SHP77 (cell line): ENCODE data around the gene KCNC4.
A peak's percentile ranks its signal among the peaks of the same experiment; 100 is the strongest.

Experiments
- DNase-seq, 2 experiments: peaks; one replicate each; lab custom pipeline; 2025; lab: John Stamatoyannopoulos, UW

The KCNC4 gene

DNA sequence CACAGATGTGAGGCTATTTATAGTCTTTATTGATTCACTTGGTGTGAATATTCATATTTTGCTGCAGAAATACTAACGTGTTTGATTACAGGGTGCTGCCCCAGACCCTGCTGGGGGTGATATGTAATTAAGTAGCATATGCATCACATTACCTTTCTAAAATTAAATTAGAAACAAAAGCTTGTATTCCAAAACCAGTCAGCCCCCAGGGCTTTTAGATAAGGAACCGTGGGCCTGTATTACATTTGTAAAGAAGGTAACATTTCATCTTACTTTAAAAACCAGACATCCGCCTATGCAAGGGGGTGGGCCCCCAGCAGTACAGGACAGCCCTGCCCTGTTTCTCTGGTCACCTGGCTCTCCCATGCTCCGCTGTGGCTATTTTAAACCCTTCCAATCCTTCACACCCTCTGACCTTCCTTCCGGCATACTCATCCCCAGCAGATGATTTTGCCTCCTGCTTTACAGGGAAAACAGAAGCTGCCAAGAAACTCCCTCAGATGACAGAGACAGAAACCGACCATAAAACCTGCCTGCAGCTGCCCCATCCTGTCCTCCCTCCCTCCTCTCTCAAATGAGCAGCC, 22.0 kb upstream of the KCNC4 start:
- peak; percentile 64 to 71 for DNase-seq

DNA sequence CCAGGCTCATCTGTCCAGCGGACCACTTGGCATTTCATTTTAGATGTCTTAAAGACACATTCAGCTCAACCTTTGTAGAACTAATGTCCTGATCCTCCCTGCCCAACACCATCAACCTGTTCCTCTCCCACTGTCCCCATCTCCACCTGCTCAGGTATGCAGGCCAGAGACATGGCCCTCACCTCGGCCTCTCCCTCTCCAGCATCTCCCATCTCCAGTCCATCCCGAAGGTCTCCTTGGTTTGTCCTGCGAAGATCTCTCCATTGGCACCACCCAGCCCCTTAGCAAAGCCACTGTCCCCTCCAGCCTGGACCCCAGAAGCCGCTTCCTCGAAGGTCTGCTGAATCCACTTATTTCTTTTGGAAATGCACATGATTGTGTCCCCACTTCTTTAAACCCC, 20.9 kb upstream of the KCNC4 start:
- DNase-seq = no peak

GRCh38 chr1:110190282-110190929, 19.7 kb upstream of the KCNC4 start:
- peak; percentile 76 to 87 for DNase-seq

- DNase-seq = no peak
These were observed 17.6 kb upstream of the KCNC4 start for GRCh38 chr1:110192541-110192940.

GRCh38 chr1:110195196-110195595, 14.9 kb upstream of the KCNC4 start:
- no peak for DNase-seq

- DNase-seq = peak; percentile 70 to 83
These were observed 13.0 kb upstream of the KCNC4 start for GRCh38 chr1:110196917-110197765.

DNA sequence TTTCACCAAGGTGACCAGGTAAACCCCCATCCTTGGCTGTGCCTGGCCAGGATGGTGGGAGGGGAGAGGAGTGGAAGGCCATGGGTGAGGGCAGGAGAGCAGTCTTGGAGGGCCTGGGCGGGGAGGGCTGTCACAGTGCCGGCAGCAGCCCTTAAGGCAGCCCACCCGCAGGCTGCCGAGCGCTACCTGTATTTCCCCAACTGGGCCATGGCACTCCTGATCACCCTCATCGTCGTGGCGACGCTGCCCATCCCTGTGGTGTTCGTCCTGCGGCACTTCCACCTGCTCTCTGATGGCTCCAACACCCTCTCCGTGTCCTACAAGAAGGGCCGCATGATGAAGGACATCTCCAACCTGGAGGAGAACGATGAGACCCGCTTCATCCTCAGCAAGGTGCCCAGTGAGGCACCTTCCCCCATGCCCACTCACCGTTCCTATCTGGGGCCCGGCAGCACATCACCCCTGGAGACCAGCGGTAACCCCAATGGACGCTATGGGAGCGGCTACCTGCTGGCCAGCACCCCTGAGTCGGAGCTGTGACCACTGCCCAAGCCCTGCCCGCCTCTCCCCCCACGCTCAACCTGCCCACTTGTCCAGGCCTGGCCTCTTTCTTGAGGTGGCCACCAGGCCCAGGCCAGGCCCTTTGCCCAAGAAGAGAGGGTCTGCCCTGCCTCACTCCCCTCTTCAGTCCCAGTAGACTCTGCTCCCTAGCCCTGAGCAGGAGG, 12.0 kb upstream of the KCNC4 start:
- DNase-seq = no peak

DNA sequence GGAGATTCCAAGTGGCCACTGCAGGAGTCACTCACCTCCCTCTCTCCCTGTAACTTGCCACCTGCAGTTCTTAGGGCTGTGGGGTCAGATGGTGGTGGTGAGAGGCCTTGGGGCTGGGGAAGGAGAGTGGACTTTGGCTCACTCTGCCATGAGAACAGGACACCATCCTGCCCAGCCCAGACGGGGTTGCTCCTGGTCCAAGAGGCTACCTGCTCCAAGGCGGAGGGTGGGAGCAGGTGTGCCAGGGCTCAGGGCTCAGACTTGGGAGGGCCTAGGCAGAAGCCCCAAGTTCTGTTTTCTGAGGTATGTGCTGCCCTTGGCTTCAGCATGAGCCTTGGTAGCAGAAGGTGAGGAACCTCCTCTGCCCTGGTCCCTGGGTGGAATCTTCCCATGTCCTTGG, 11.4 kb upstream of the KCNC4 start:
- no peak for DNase-seq

DNA sequence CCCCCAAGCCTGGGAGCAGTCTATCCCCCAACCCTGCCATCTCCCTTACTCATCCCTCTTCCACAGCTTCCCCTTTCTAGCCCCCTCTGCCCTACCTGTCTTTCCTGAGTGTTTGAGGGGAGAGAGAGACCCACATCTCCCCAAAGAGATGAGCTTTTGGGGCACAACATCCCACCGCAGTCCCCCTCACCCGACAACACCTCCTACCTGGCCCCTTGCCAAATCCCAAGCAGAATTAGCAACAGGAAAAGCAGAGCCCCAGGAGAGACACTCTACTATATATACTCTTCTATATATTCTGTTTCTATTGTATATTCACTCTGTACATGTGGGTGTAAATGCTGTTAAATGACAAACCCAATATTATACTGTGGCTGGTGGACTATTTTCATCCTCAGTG, 9.9 kb upstream of the KCNC4 start:
- no peak for DNase-seq

GRCh38 chr1:110200666-110201065, 9.4 kb upstream of the KCNC4 start:
- DNase-seq = no peak

DNA sequence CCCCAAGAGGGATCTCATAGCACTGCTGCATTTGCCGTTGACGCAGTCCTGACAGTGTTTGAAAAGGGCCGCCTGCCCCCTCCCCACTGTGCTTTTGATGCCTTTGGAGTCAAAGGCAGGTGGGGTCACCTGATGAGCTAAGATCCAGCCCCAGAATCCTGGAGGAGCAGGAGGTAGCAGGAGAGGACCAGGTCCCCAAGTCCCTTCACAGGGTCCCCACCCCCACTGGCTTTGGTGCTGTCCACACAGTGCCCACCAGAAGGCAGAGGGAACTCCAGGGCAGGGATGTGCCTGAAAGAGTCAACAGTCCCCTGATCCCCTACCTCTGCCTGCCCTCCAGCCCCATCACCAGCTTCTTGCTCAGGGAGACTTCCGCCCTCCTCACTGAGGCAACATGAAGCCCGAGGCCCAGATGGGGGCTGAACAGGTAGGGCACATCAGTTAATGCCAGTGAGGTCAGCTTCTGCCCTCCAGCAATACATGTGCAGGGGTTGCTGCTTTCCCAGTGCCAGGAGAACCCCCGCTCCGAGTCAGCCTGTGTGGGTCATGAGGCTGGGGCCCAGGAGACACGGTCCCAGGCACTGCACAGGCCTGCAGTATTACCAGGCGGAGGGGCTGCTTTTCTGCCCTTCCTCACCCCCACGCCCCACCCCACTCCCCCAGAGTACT, 8.8 kb upstream of the KCNC4 start:
- no peak for DNase-seq

GRCh38 chr1:110203021-110203661, 7.0 kb upstream of the KCNC4 start:
- DNase-seq = peak; percentile 35 to 64

DNA sequence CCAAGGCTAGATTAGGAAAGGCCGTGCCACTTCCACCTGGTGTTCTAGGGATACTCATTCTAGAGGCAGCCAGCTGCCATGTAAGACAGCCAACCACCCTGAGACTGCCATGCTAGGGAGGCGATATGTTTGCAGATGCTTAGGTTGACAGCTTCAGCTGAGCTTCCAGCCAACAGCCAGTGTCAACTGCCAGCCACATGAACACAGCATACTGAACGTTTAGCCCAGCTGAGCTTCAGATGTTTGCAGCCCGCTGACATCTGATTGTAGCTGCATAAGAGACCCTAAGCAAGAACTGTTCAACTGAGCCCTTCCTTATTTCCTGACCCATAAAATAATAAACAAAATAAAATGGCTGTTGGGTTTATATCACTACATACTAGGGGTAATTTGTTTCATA, 5.0 kb upstream of the KCNC4 start:
- peak; percentile 55 to 68 for DNase-seq

DNA sequence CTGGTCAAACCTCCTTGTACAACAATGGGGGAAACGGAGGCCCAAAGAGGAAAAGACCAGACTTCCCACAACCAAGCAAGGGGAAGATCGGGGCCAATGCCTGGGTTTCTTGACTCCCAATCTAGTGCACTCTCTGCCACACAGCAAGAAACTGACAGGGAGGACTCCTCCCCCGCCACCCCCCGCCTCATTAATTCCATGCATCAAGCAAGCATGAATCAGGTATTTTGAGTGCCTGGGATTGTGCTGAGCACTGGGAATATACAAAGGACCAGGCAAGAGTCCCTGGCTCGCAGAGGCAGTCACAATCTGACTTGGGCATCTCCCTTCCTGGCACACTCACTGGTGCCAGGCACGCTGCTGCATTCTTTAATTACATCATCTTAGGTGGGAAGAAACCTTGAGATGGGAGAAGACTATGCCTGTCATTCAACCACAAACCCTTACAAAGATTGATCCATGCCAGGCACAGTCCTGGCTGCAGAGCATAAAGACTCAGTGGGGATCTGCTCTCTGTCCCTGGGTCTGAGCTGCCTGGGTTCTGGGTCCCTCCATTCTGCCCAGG, 4.4 kb upstream of the KCNC4 start:
- no peak for DNase-seq

DNA sequence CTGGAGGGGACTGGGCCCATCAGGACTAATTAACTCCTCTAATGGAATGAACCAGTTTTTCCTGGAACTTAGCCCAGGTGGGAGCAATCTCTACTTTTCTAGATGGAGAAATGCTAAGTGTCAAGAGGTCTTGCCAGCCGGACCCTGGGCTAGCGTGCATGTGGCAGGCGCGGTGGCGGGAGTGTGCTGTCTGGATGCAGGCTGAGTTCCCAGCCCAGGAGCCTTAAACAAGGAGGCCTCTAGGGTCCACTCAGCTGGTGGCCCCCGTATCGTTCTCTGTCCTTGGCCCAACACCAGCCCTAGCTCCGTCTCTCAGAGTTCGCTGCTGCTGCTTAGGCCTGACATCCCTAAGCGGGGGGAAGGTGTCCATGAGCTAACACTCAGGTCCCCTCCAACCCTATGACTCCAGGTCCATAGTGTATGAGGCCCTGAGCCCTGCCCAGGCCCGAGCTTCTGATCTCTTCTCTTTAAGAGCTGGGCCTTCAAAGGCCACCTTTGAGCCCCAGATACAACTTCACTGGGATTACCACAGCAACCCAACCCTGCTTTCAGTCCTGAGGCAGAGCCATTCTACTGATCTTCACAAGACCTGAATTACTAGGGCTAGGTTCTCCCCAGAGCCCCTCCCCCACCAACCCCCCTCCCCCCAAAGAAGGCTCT, 3.7 kb upstream of the KCNC4 start:
- no peak for DNase-seq

DNA sequence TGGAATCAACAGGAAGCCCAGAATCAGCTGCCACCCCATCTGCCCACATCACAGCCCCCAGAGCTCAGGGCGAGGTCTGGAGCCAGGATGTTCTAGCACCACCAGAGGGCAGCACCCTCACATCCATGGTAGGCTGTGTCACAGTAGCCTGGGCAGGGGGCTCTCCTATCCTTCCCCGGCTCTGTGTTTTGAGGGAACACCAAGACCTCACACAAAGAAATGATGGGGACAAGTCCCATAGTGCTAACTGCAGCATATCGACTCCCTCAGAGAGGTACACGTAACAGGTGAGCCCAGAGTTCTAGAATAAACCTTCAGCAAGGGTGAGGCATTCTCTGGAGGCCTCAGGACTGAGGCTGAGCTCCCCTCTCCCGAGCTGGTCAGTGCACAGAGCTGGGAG, 2.3 kb upstream of the KCNC4 start:
- DNase-seq = peak; percentile 58 to 72

- DNase-seq = peak in 1 of 2 experiments; percentile 17
These were observed 1.0 kb upstream of the KCNC4 start for GRCh38 chr1:110208916-110209645.

DNA sequence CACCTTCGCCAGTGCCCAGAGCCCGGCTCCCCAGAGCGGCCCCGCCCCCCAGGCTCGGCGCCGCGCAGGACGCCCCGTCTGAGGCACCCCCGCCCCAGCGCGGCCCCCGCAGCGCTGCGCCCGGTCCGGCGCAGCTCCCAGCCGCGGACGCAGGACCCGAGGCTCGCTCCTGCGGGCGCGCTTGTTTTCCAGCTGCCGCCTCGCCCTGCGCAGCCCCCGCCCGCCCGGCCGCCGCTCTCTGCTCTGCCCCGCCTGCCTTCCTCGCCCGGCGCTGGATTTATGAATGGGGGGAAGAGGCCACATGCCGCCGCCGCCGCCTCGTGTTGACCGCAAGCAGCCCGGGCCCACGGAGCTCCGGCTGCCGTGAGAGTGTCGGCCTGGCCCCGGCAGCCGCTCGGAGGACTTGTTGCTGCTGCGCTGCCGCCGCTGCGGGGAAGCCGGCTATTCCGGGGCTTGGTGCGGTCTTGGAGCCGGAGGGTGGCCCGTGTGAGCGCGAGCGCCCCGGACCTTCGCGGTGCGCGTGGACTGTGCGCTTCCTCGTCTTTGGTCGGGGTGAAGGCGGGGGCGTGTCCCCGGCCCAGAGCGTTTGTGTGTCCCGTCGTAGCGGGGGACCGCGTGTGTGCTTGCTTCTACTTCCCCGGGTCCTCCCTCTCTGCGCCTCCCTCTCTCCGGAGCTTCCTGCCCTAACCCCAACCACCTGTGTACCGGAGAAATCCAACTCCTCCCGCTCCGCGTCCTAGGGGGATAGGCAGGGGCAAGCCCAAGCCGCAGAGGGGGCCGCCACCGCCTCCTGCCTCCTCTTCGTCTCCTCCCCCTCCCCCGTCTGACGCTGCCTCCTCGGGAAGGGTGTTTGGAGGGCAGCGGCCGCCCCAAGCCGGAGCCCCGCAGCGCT, 736 bp downstream of the KCNC4 start:
- DNase-seq = peak in 1 of 2 experiments; percentile 41
